HG03378 (cell line): ENCODE results near the gene DYDC2.

Experiments
- ATAC-seq: cut with Tn5 transposase; IDR thresholded peaks from one replicate; pipeline ENCODE4 v1.9.1; 2021; ENCODE audit warnings: mild to moderate bottlenecking, moderate library complexity; ENCODE audit not compliant: unreplicated experiment

The DYDC2 gene

DNA sequence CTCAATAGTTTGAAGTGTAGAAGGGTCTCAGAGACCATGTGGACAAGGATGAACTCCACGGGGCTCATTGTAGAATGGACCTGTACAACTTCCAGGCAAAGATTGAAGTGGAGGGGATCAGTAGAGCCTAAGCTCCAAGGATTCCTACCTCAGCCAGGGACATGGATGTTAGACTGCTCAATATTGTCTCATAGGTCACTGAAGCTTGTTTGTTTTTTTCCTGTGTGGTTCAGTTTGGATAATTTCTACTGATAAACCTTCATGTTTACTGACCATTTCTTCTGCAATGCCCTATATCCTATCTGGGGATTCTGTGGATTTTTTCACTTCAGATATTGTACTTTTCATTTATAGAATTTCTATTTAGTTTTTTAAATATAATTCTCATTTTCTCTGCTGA, 8.9 kb downstream of the DYDC2 start:
- no peak for ATAC-seq

DNA sequence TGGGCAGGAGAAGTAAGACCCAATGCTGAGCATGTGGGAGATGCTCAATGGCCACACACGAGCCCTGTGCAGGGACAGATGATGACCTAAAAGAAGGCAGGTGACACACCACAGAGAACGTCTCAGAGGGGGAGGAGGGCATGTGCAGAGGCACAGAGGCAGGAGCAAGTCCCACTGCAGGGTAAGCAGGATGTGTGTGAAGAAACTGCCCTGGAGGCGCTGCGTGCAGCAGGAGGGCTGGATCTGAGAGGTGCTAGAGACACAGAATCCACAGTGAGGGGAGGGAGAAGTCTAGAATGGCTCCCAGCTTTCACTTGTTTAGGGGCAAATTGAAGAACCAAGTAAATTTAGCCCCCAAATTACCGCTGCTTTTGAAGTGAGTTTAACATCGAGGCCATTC, 14.9 kb downstream of the DYDC2 start:
- no peak for ATAC-seq

DNA sequence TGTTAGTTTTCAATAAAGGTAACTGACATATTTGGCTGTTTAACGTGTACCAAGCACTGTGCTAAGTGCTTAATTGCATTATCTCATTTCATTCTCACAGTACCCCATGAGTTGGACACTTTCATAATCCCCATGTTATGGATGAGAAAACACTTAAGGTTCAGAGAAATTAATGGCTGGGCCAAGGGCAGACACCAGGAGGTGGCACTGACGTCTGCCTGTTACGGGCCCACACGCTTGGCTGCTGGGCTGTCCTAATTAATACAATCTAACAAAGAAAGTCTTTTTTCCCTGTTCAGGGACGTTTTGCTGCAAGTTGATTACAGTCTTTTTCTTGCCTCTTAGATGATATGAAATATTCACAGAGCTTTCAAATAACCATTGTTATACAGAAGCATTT, 16.1 kb downstream of the DYDC2 start:
- no peak for ATAC-seq

DNA sequence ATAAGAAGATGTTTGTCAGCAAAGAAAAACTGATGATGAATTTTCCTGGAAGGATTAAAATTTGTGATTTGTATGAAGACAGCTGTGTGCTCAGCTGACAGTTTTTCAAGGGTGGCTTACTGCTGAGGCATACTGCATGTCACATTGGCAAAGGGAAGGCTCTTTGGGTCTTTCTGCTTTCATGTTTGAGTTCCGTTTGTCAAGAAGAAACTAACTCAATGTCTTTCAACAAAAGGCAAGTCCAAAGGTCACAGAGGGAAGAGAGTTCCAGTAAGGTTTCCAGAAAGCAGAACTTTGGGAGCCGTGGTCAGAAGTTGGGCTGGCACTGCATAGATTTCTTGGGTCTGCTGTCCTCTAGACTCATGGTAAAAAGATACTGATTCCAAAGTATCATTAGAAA, 16.9 kb downstream of the DYDC2 start:
- no peak for ATAC-seq

DNA sequence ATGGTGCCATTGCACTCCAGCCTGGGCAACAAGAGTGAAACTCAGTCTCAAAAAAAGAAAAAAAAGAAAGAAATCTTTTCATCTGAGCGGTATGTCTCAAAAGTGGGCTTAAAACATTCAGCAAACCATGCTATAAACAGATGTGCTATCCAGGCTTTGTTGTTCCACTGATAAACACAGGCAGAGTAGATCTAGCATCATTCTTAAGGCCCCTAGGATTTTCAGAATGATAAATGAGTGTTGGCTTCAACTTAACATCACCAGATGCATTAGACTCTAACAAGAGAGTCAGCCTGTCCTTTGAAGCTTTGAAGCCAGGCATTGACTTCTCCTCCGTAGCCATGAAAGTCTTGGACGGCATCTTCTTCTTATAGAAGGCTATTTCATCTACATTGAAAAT, 23.1 kb downstream of the DYDC2 start:
- no peak for ATAC-seq

DNA sequence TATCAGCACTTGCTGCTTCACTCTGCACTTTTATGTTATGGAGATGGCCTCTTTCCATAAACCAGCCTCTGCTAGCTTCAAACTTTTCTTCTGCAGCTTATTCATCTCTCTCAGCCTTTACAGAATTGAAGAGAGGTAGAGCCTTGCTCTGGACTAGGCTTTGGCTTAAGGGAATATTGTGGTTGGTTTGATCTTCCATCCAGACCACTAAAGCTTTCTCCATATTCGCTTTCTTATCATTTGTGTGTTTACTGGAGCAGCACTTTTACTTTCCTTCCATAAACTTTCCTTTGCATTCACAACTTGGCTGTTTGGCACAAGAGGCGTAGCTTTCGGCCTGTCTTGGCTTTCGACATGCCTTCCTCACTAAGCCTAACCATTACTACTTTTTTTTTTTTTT, 23.6 kb downstream of the DYDC2 start:
- no peak for ATAC-seq

DNA sequence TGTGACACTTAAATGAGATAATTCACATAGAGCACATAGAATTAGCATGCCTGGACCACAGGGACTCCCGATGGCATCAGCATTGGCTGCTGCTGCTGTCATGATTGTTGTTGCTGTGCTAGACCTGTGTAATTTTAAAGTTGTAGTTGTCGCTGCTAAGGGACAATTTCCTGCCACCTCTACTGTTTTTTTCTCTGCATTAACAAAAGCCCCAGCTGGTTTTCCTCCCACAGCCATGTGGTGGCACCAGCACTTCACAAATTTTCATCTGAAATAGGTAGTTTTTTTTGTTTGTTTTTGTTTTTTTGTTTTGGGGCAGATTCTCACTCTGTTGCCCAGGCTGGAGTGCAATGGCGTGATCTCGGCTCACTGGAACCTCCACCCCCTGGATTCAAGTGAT, 26.4 kb downstream of the DYDC2 start:
- ATAC-seq: peak; percentile 66

DNA sequence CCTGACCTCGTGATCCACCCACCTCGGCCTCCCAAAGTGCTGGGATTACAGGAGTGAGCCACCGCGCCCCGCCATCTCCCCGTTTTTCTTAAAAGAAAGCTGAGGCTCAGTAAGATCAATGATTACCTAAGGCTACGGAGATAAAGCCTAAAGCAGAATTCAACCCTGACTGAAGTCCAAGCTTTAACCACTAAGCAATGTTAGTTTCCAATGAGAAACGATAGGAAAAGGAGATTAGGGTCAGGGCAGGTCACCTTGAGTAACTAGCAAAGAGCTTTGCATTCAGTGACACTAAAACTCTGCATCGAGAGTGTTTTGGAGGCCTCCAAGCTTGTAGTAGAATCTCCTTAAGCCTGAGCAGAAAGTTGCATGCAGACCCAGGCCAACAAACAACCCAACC, 34.2 kb downstream of the DYDC2 start:
- no peak for ATAC-seq

DNA sequence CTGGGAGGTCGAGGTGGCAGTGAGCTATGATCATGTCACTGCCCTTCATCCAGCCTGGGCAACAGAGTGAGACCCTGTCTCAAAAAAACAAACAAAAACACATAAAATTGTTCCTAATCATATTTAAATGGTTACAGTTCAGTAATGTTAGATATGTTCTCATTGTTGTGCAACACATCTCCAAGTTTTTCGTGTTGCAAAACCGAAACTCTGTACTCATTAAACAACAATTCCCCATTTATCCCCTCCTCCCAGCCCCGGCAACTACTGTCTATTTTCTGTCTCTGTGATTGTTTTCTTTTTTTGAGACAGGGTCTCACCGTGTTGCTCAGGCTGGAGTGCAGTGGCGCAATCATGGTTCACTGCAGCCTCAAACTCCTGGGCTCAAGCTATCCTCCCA, 35.7 kb downstream of the DYDC2 start:
- ATAC-seq: no peak

DNA sequence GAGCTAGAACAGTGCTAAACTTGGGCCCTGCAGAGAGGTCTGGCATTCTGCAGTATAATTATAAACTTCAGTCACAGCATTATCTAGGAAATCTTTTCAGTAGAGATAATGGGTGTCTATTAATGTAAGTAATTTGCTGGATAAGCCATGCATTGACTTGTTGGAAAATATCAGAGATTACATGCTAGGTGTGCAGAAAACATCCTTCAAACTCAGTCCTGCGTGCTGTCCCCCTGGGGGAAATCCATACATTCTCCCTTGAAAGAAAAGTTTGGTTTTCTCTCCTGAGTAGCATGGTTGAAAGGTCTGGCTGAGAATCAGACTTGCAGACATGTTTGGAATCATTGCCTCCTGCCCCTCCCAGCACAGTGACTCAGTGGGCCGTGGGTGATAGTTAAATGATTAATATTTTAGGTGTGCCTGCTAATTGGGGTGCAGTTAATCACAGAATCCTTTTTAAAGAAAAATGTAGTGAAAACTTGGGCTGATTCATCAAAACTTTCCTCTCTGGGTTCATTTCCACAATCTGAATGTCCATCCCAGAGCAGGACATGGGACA, 37.9 kb downstream of the DYDC2 start:
- ATAC-seq: no peak

DNA sequence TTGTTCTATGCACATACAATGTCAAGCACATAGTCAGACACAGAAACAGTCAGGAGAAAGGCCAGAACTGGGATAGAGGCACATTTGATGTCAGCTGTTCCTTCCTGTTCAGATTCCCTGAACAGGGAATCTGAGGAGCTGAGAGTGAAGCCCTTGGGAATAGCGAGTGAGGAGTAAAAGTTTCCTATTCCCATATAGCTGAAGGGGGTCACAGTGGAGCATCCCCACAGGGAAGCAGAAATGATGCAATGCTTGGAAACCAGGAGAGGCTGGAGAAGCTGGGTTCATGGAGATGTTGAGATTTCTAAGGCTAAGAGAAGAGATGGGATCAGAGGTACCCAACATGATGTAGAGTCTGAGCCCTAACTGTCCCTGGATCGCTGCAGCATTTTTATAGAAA, 40.4 kb downstream of the DYDC2 start:
- no peak for ATAC-seq

DNA sequence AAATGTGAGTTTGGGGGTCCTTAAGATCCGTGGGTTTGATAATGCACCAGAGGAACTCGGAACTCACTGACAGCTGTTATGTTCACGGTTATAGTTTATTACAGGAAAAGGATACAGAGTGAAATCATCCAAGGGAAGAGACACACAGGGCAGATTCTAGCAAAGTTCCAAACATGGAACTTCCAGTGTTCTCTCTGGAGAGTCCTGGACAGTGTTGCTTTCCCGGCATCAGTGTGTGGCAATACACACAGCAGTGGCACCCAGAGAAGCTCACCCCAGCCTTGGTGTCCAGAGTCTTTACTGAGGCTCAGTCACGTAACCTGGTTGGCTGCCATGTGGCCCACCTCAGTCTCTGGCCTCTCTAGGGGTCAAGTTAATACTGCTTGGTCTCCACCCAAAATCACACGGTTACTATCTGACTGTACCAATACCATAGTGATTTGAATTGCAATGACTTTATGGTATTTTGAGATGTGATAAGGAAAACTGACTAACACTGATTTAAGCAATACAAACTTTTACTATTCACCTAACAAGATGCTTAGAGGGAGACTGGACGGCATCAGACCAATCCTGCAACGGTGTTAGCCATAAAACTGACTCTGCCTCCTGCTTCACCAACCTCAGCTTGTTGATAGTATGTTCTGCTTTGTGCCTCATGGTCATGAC, 43.7 kb downstream of the DYDC2 start:
- ATAC-seq: no peak

DNA sequence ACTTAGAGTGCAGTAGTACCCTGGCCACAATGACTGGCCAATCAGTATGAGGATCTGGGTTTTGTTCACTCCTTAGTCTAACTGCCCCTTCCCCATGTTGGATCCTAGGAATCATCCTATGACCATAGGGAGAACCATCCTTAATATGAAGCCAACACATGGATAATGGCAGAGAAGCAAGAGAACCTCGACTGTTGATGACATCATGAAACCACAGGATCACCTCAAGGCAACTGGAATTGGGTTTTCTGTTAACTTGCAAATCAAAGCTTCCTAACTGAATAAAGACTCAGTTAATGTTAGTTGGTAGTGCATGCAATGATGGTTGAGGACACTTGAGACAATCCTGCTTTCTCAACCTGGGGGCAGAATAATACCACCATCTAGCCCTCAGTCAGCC, 48.5 kb downstream of the DYDC2 start:
- ATAC-seq: no peak

DNA sequence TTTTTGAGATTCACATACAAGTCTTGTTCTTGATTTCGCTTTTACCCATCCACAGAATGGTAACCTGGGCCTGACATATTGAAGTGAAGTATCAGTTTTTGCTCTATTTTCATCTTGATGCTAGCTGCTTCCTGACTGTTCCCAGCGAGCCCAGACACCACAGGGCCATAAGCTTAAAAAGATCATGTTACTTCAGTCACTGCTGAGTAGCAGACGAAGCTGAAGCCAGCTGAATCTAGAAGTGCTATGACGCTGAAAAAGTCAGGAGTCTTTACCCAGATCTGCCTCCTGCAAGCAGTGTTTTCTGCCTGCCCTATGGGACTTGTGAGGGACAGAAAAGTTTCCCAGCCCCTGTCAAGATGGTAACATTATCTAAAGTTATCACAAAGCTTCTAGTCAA, 49.0 kb downstream of the DYDC2 start:
- no peak for ATAC-seq

DNA sequence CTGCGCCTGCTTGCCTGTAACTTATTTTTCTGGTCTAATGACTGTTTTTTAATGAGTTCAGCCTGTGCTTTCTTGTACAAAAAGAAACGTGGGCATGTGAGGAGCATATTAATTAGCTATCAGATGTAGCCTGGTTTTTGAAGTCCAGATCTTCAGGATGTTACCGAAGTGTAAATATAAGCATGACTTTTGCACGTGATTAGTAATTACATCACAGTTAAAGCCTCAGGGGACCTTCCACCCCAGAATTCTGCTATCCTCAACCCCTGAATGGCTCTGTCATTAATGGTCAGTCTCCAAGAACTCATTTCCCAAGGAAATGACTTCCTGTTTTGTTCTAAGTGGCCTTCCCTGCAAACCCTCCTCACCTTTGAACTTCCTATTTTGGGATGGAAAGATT, 49.6 kb downstream of the DYDC2 start:
- ATAC-seq: no peak

DNA sequence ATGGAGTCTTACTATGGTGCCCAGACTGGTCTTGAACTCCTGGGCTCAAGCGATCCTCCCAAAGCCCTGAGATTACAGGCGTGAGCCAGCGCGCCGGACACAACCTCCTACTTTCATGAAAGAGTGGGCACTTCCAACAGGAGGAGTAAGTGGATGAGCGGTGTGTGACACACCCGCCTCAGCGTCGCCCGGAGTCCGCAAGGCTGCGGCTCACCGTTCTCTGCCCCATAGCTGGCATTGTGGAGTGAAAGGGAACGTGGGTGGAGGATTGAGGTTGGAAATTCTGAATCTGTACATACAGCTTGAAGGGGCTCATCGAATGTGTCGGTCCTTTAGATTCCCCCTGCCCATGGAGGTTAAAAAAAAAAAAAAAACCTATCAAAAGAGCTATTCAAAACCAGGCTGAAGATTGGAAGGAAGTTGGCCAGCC, 51.2 kb downstream of the DYDC2 start:
- ATAC-seq: peak; percentile 33

DNA sequence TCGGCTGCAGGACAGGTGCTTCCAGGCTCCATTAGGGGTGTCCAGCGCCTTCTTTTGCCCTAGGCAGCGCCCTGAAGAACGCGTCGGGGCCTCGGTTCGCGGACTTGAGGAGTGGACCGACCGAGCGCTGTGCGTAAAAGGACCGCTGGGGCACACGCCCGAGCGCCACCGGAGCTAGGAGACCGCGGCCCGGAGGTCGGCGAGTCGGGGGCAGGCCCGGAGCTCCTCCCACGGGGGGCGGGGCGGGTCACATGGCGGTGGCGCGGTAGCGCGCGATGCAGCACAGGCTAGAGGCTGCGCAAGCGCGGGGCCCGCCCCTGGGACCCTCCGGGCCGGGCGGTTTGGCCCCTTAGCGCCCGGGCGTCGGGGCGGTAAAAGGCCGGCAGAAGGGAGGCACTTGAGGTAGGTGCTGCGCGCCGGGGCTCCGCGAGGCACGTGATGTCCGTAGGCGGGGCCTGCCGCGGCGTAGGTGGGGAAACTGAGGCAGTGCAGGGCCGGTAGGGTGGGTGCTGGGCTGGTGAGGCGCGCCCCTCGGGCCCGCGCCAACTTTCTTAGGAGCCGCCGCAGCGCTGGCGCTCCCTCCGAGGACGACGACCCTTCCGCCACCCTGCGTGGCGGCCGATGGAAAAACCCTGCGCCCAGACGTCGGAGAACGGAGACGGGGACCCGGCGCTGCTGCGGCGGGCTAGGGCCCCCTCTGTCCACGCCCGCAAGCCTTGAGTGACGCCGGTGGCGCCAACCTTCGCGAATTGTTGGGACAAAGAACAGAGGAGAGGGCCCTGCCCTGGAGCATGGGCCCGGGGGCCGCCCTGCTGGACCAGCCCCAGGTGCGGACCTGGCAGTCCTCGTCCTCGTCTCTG, 51.9 kb downstream of the DYDC2 start, which contains the start of gene PRXL2A:
TSS of gene PRXL2A (plus strand) at position 310 of the 860 bp plus-strand sequence. CDS start 11,917 bp downstream, outside the sequence.
- peak; percentile 81 for ATAC-seq

DNA sequence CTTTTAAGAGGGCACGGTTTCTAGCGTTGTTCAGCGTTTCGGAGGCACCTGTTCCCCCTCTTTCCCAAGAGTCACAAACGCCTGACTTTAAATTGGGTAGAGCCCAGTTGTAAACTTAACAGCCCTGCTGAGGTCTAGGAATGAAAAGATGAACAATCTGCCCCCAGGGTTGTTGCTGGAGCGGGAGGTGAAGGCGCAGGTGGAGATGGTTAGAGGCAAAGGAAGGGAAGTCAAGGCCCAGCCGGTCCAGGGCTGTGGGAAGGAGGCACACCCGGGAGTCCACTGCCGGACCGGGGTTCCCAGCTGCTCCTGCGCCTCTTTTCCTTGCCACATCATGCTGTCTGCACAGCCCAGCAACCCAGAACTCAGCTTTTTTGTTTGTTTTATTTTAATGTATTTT, 52.5 kb downstream of the DYDC2 start:
- ATAC-seq: no peak

DNA sequence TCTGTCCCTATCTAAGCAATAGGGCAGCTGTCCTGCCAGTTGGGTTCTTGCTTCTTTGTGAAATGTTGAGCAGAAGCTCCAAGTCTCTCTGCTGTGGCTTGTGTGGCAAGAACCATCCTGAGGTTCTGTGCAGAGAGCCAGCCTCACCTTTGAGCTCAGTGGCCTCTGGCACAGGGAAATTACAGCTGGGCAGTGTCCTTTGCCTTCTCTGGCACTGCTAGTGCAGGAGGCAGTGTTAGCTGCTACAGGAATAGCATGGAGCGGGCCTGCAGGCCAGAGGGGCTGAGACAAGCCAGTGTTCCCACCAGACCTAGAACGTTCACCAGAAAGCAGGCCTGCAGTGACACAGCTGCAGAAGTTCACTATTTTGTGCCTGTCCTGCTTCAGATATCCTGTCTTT, 53.5 kb downstream of the DYDC2 start:
- ATAC-seq: no peak

DNA sequence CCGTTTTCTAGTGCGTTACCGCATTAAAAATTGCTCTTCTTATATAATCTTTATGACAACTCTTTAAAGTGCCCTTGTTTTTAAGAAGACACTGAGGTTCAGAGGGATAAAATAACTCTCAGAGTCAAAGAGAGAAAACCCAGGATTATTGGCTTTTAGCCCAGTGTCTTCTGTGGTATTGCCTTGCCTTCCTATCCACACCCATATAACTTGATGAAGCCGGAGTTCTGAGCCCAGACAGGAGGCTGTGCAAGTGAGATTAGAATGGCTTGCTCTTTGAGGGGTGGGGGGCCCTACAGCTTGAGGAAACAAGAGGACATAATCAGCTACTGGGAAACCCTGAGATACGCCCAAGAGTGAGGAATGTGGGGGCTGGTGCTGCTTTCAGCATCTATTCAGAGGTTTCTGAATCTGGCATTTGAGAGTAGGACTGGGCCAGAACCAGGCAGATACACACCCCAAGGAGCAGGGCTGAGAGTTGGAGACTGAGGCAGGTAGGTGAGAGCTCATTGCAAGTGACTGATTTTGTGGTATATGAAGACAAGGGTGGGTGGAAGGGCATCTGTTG, 54.1 kb downstream of the DYDC2 start:
- no peak for ATAC-seq

DNA sequence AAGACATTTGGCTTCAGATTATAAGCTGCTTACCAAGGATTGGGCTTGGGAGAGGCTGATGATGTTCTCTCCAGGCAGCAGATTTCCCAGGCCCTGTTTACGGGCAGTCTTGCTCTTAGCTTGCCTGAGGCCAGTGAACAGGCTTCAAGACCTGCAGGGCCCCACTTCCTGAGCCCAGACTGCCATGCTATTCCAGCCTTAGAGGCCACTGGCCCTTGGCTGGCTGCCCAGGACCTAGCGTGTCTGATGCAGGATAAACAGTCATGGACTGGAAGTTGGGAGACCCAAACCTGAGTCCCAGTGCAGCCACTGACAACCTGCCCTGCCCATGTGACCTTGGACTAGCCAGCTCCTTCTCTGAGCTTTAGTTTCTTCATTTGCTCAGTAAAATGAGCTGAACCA, 54.7 kb downstream of the DYDC2 start:
- ATAC-seq: no peak
